GM10266 (cell line): ENCODE data around the gene DCST2.

ENCODE experiments used
- DNase-seq: peaks from one replicate; pipeline ENCODE4 v3.0.0; 2012; ENCODE audit errors: extremely low spot score
- TF ChIP-seq, protein P1 (sequence below): IDR thresholded peaks from 2 replicates; pipeline ENCODE4 v1.5.1; 2012; ENCODE audit warnings: mild to moderate bottlenecking, low read depth; ENCODE audit not compliant: control insufficient read depth, insufficient read depth; ENCODE audit errors: missing control alignments

DCST2 gene

DNA sequence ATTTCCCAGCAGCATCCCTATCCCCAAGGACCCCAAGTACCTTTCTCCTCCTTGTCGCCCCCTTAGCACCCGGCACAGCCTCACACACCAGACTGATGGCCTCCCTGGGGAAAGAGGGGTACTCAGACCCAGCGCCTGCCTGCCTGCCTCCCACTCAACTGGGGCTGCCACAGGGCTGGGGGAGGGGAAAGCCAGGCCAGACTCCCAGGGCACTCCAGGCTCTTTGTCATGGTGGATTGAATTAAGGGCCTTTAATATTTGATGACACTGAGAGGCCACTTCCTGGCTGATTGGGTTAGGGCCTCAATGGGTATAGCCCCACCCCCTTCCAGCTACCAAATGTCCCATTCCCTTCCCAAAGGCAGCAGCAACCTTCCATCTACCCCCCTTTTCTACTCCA lies 64.8 kb downstream of the DCST2 start:
- TF ChIP-seq, protein P1, sequence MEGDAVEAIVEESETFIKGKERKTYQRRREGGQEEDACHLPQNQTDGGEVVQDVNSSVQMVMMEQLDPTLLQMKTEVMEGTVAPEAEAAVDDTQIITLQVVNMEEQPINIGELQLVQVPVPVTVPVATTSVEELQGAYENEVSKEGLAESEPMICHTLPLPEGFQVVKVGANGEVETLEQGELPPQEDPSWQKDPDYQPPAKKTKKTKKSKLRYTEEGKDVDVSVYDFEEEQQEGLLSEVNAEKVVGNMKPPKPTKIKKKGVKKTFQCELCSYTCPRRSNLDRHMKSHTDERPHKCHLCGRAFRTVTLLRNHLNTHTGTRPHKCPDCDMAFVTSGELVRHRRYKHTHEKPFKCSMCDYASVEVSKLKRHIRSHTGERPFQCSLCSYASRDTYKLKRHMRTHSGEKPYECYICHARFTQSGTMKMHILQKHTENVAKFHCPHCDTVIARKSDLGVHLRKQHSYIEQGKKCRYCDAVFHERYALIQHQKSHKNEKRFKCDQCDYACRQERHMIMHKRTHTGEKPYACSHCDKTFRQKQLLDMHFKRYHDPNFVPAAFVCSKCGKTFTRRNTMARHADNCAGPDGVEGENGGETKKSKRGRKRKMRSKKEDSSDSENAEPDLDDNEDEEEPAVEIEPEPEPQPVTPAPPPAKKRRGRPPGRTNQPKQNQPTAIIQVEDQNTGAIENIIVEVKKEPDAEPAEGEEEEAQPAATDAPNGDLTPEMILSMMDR, result no peak
- no peak for DNase-seq
